ENCODE data around the gene TBC1D4. TPM values are rescaled to one million over a fixed set of nuclear protein-coding genes. Genes with fewer than 3 reads are reported as not detected.

TBC1D4 gene
- polyA plus RNA-seq, 10 donors: 11.9 to 28.6 (median 20.1) TPM

DNA sequence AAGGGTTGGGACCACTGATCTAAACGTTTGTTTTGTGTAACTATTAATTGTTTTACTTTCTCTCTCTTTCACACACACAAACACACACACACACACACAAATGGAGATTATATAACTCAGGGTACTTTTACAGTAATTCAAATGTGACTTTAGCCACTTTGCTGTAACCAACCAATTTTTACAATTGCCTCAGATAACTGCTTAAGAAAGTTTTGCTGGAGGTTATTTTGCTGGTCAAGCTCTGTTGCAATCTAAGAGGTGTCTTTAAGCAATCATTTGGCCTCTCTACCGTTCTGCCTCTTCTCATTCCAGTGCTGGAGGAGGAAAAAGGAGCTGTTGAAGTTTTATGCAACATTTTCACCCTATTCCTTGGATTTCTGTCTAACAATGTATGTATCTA, 63.0 kb downstream of the TBC1D4 start:
- no peak for DNase-seq

- no peak for DNase-seq
Observed at GRCh38 chr13:75418186-75418843, 63.7 kb downstream of the TBC1D4 start.

GRCh38 chr13:75417656-75418055, 64.3 kb downstream of the TBC1D4 start:
- DNase-seq: no peak

DNA sequence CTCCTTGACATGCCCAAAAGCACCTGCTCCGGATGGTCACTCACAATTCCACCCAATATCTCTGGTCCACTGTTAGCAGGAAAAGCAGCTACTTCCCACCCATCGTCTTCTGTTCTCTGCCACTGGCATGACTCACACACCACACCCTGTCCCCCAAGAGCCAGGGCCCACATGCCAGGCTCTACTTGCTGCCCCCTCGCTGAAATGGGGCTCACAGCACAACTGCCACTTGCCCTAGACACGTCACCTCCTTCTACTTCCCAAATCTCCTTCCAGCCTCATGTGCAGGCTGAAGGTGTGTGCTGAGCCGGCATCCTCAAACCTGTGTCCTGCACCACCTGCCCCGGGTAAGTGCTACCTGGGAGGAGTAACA, 65.0 kb downstream of the TBC1D4 start:
- no peak for DNase-seq

DNA sequence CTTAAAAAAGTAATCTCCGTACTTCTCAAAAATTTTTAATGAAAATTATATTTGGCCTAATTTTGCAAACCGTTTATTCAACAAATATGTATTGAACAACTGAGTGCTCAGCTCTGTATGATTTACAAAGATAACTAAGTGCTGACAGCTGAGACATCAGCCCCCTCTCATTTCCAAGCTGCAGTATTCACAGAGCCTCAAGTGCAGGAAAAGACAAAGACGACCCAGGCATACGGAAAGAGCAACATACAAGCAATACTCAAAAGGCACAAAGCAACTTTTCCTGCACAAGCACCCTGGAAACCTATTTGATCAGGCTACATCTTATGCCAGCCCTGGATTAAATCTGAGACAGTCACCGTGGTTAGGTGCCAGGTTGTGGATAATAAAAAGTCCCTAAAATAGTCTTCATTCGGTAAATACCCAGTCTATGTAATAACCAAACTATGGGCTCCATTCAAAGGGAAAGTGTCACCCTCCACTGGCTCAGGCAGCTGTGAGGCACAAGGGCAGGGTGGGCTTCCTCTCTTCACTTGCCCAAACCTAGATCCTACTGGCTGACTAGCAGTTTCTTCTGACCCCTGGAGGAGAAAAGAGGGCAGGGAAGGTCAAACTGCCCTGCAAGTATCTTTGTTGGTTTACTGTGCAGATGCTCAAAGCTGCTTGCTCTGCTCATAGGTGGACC, 65.5 kb downstream of the TBC1D4 start:
- DNase-seq: no peak

GRCh38 chr13:75415694-75416093, 66.3 kb downstream of the TBC1D4 start:
- DNase-seq: peak in 2 of 3 donors; percentile 25 to 71

GRCh38 chr13:75415171-75415570, 66.8 kb downstream of the TBC1D4 start:
- DNase-seq: no peak

DNA sequence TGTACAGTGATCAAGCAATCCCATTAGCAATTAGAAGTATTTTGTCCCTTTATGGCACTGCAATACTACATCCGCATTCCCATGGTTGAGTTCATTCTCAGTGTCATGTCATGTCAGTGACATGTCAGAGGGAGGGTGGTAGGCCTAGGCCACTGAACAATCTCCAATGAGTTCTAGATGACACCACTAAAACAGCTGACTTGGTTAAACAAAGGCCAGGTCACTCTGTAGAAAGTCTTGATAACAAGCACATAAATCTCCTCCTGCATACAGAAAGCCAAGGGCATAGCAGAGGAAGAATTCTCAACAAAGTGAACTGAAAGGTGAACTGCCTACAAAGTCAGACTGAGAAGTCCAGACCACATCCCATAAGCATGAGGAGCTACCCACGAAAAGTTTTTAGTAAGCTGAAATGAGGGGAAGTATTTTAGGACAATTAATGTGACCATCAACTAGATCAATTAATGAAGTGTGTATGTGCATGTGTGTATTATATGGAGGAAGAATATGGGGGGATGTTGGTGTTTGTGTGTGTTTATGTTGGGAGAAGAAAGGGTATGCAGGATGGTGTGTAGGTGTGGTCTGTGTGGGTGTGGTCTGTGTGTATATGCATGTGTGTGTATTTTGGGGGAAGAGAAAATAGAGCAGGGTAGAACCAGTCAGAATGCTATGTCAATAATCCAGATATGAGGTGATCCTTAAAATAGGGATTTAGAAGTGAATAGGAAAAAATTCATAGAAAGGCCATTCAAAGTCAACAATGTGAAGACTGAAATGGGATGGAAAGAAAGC, 67.7 kb downstream of the TBC1D4 start:
- DNase-seq: no peak

DNA sequence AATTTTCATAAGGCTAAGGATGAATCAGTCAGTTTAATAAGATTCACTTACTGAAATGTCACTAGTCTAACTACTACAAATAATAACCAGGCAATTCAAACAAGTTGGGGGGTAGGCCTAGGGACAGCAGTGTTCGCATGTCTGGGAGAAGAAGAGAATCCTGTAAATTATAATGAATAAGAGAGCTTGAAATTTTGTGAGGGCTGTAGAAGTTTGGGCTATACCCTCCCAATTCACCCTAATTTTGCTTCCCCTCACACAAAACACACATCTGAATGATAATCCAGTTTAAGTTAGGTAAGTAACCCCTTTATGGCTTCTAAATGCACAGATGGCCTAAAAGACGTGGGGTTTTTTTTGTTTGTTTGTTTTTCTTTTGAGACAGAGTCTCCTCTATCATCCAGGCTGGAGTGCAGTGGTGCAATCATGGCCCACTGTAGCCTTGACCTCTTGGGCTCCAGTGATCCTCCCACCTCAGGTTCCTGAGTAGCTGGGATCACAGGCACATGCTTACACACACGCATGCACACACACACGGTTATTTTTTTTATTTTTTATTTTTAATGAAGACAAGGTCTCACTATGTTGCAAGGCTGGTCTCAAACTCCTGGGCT, 69.9 kb downstream of the TBC1D4 start:
- DNase-seq: no peak

DNA sequence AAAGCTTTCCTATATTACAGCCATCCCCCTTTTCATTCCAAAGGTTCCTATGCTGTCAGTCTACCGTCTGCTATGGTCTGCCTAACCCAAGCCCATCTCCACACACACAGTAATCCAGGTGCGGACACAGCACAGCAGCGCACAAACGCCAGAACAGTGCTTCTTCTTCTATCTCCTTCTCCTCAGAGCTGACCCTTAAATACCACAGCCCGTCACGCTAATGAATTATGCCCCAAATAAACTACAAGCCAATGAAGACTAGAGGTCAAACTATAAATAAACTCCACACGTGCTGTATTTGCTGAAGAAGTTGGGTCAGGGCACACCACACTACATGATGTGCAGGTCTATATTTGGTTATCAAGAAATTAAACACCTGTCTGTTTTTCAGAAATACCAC, 71.8 kb downstream of the TBC1D4 start:
- peak in 1 of 3 donors; percentile 25 for DNase-seq

DNA sequence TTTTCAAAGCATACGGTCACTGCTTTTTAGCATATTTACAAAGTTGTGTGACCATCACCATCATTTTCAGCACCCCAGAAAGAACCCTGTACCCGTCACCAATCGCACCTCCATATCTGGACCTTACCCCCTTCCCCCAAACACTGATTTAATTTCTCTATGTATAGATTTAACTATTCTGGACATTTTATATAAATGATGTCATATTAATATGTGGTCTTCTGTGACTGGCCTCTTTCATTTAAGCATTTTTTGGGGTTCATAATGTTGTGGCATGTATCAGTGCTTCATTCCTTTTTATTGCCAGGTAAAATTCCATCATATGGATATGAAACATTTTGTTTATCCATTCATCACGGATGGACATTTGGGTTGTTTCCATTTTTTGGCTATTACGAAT, 74.0 kb downstream of the TBC1D4 start:
- no peak for DNase-seq

DNA sequence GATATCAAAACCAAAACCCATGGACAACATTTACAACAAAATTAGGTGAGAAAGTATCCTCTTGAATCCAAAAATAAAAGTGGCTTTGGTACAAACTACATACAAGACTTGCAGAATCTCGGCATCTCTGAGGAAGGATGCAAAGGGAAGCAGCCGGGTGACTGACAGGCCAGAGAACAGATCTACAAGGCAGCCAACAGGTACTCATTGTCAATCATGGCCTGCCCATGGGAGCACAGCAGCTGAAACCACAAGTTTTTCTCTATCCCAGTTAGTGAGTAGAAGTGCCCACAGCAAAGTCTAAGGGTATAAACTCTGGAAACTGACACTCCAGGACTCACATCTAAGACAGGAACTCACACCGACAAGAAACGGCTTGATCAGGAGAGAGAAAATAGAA, 74.5 kb downstream of the TBC1D4 start:
- DNase-seq: no peak

DNA sequence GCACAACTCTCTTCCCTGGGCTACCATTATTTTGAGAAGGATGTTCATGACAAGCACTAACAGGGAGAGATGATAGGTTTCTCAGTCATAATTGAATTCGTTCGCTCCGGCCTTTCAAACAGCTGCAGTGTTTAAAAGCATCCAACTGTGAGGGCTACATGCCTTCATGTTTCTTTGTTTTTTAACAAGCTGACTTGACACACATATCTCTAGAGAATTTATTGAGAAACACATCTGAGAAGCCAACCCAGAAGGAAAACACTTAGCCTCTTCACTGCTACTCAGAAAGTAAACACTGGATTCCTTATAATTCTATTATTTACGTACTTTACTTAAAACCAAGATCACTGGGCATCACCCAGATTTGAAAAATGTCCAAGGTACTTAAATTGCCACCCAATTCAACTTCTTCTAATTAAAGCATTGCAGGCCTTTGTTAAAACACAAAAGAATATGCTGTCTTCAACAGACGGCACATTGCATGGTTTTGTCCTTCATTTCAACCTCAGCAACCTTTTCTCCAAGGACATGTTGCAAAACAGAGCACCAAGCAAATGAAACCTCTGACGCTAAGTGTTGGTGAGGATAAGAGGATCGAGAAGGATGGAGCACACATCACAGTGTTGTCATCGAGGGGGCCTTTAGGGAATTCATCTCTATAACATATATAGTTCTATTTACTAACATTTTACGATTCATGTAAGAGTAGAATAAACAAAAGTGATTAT, 75.8 kb downstream of the TBC1D4 start:
- peak; percentile 27 to 63 (median 30) for DNase-seq

DNA sequence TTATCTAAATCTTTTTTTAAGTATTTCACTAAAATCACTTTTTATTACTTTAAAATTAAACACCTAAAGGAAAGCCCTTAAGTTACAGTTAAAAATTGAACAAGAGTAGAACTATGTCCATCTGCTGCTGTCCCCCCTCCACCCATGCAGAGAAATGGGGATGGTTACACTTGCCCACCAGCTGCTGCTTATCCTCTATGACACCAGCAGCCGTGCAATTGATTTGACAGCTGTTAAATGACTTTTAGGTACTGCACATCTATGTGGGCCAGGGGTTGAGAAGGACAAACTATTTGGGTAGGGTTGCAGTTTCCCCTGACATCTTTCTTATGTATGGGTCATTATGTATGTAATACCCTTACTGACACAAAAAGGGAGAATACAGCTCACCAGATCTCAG, 77.2 kb downstream of the TBC1D4 start:
- DNase-seq: peak in 2 of 3 donors; percentile 13 to 47

DNA sequence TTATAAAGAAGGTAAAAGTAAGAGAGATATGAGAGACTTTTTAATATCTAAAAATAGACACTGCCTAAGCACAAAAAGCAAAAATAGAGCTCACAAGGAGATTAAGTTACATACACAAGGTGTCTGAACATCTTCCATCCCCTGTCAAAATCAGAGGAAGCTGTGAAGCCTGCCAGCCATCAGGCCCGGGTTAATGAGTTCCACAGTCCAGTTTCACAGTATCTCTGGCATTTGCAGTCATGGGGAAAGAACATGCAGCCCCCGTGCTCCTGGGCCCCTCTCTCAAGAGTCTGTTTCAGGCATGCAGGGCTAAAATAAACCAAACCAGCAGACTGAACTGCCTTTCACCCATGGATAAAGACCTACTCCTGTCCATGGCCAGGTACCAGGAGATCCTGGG, 79.2 kb downstream of the TBC1D4 start:
- DNase-seq: peak; percentile 11 to 28 (median 20)

DNA sequence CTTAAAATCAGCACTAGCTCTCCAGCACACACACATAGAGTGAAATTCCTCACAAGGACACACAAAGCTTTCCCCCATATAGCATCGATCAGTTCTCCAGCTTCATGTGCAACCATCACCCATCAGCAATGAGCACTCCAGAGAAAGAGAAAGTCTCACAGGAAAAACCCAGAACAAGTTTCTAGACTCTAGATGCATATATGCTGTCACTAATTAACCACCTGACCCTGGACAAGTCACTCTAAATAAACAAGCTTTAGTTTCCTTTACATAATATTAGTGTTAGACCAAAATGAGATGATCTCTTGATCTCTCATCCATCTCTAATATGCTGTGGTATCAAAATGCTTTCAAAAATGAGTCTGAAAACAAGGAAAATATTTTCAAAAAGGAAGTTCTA, 81.2 kb downstream of the TBC1D4 start:
- no peak for DNase-seq

DNA sequence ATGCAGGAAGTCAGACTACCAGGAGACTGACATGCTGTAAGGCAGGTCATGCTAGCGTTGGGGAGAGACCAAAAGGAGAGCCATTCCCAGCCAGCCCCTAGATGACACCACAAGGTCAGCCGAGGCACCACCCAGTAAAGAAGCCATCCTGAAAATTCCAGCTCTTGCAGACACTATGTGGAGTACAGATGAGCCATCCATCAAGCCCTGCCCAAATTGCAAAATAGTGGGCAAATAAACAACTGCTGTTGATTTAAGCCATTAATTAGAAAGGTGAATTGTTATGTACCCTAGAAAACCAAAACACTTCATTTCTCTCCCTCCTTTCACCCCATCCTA, 82.1 kb downstream of the TBC1D4 start:
- no peak for DNase-seq

GRCh38 chr13:75399168-75399878, 82.6 kb downstream of the TBC1D4 start:
- no peak for DNase-seq

GRCh38 chr13:75398072-75398471, 83.9 kb downstream of the TBC1D4 start:
- DNase-seq: no peak

DNA sequence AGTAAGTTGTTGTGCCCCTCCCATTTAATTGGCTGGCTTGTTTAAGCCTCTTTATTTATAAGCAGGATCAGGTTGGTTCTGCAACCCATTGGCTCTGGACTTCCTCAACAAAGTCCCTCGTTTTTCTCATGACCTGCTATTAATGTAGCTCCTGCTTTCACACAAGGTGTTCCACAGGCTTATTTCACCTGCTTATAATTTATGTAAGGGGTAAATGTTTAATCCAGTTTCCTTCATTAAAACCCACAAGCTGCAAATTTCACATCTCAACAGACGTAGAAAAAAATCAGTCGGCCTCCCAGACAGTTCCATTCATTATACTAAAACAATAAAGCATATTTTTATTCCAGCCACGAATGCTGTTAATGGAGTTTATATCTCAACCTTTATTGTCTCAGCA, 86.1 kb downstream of the TBC1D4 start:
- DNase-seq: no peak

DNA sequence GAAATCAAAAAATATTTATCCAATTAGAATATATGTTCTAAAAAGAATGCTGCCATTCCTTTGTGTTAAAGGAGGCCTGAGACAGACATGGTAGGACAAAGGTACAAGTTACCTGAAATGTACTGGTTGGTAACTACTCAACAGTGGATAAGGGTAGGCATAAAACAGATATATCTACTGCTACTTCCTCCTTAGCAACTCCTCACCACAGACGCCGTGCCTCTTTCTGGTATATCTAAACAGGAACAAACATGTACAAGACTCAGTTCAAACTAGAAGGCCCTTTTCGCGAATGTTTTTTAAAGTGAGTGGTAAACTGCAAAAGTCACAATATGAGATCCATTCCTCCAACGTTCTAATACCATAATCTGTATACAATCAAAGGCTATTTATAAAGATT, 86.9 kb downstream of the TBC1D4 start:
- DNase-seq: no peak

All from muscle of back (tissue), 11 donors.